Stimulated activated effector memory CD8-positive, alpha-beta T cell treated with anti-CD3 and anti-CD28 coated beads, Interleukin-12 subunit alpha, Interleukin-12 subunit beta, amount 100 ng/mL, for 72 hours (primary cell): ENCODE measurements around the gene CFAP54.

Experiments
- ATAC-seq: fragments of 150-1000 bp; cut with Tn5 transposase; 2 replicates; pipeline ENCODE4 v1.10.0; 2021
- DNase-seq, 2 donors: peaks; one replicate each; pipeline ENCODE4 v3.0.0; 2021 to 2022; ENCODE audit warnings: low spot score in 2 of 2
- H3K27ac Mint-ChIP-seq: one replicate; pipeline ENCODE4 v1.8.0; 2022; ENCODE audit warnings: mild to moderate bottlenecking, mixed read lengths
- H3K36me3 Mint-ChIP-seq: one replicate; pipeline ENCODE4 v1.8.0; 2022; ENCODE audit warnings: mild to moderate bottlenecking, mixed read lengths
- H3K4me1 Mint-ChIP-seq: one replicate; pipeline ENCODE4 v1.8.0; 2022; ENCODE audit warnings: mixed read lengths
- H3K4me3 Mint-ChIP-seq: one replicate; pipeline ENCODE4 v1.8.0; 2022; ENCODE audit warnings: mild to moderate bottlenecking, mixed read lengths
- H3K9me3 Mint-ChIP-seq: one replicate; pipeline ENCODE4 v1.8.0; 2022; ENCODE audit warnings: mixed read lengths

The CFAP54 gene

GRCh38 chr12:96878704-96879103 lies 389.3 kb downstream of the CFAP54 start:
- Mint-ChIP-seq H3K4me1 (no peaks in the 10 kb centered on the region), H3K9me3 (no peaks in the 10 kb centered on the region), H3K4me3 (no peak overlapping the region), H3K27ac (no peak overlapping the region), H3K36me3 (no peaks in the 10 kb centered on the region)
- DNase-seq, result no peak
- ATAC-seq, result no peak

- no peaks in the 10 kb centered on the region for H3K9me3 Mint-ChIP-seq
- peak; percentile 31 for ATAC-seq
- H3K36me3 Mint-ChIP-seq, result no peaks in the 10 kb centered on the region
- no peak overlapping the region for H3K4me3 Mint-ChIP-seq
- H3K4me1 Mint-ChIP-seq, result no peaks in the 10 kb centered on the region
- no peak for DNase-seq
- no peak overlapping the region for H3K27ac Mint-ChIP-seq
These were observed 389.9 kb downstream of the CFAP54 start for GRCh38 chr12:96879301-96879700.

- no peak for ATAC-seq
- Mint-ChIP-seq H3K9me3 (no peaks in the 10 kb centered on the region), H3K27ac (no peak overlapping the region), H3K36me3 (no peaks in the 10 kb centered on the region), H3K4me3 (no peak overlapping the region), H3K4me1 (no peaks in the 10 kb centered on the region)
- no peak for DNase-seq
These were observed 390.8 kb downstream of the CFAP54 start for GRCh38 chr12:96880220-96880619.

GRCh38 chr12:96881608-96882007 lies 392.2 kb downstream of the CFAP54 start:
- Mint-ChIP-seq H3K36me3 (no peaks in the 10 kb centered on the region), H3K4me1 (no peaks in the 10 kb centered on the region), H3K27ac (no peak overlapping the region), H3K9me3 (no peaks in the 10 kb centered on the region), H3K4me3 (no peak overlapping the region)
- ATAC-seq (no peak), DNase-seq (no peak)

GRCh38 chr12:96882862-96883261 lies 393.5 kb downstream of the CFAP54 start:
- peak; percentile 48 for ATAC-seq
- no peaks in the 10 kb centered on the region for H3K36me3 Mint-ChIP-seq
- no peak overlapping the region for H3K4me3 Mint-ChIP-seq
- DNase-seq, result no peak
- H3K4me1 Mint-ChIP-seq, result no peaks in the 10 kb centered on the region
- H3K9me3 Mint-ChIP-seq, result no peaks in the 10 kb centered on the region
- no peak overlapping the region for H3K27ac Mint-ChIP-seq

- Mint-ChIP-seq H3K4me1 (no peaks in the 10 kb centered on the region), H3K27ac (no peak overlapping the region), H3K4me3 (no peak overlapping the region), H3K36me3 (no peaks in the 10 kb centered on the region), H3K9me3 (no peaks in the 10 kb centered on the region)
- ATAC-seq (no peak), DNase-seq (no peak)
These were observed 394.2 kb downstream of the CFAP54 start for GRCh38 chr12:96883571-96883970.

- Mint-ChIP-seq H3K36me3 (no peaks in the 10 kb centered on the region), H3K4me3 (no peak overlapping the region), H3K27ac (no peak overlapping the region), H3K9me3 (no peaks in the 10 kb centered on the region), H3K4me1 (no peaks in the 10 kb centered on the region)
- ATAC-seq, result no peak
- DNase-seq, result no peak
These were observed 397.8 kb downstream of the CFAP54 start for GRCh38 chr12:96886998-96887677.

GRCh38 chr12:96889273-96889933 lies 400.0 kb downstream of the CFAP54 start:
- no peak overlapping the region for H3K4me3 Mint-ChIP-seq
- no peaks in the 10 kb centered on the region for H3K4me1 Mint-ChIP-seq
- no peak overlapping the region for H3K27ac Mint-ChIP-seq
- no peaks in the 10 kb centered on the region for H3K36me3 Mint-ChIP-seq
- ATAC-seq (peak; percentile 77), DNase-seq (no peak)
- H3K9me3 Mint-ChIP-seq, result no peaks in the 10 kb centered on the region

GRCh38 chr12:96890331-96890730 lies 401.0 kb downstream of the CFAP54 start:
- Mint-ChIP-seq H3K36me3 (no peaks in the 10 kb centered on the region), H3K9me3 (no peaks in the 10 kb centered on the region), H3K4me1 (no peaks in the 10 kb centered on the region), H3K27ac (no peak overlapping the region), H3K4me3 (no peak overlapping the region)
- DNase-seq, result no peak
- no peak for ATAC-seq

- no peaks in the 10 kb centered on the region for H3K36me3 Mint-ChIP-seq
- DNase-seq (no peak), ATAC-seq (no peak)
- H3K27ac Mint-ChIP-seq, result no peak overlapping the region
- no peak overlapping the region for H3K4me3 Mint-ChIP-seq
- H3K4me1 Mint-ChIP-seq, result no peaks in the 10 kb centered on the region
- H3K9me3 Mint-ChIP-seq, result no peaks in the 10 kb centered on the region
These were observed 402.7 kb downstream of the CFAP54 start for GRCh38 chr12:96892104-96892503.

GRCh38 chr12:96897421-96897820 lies 408.0 kb downstream of the CFAP54 start:
- ATAC-seq, result no peak
- DNase-seq, result no peak
- no peak overlapping the region for H3K4me3 Mint-ChIP-seq
- H3K9me3 Mint-ChIP-seq, result no peaks in the 10 kb centered on the region
- H3K4me1 Mint-ChIP-seq, result no peaks in the 10 kb centered on the region
- no peaks in the 10 kb centered on the region for H3K36me3 Mint-ChIP-seq
- no peak overlapping the region for H3K27ac Mint-ChIP-seq

- Mint-ChIP-seq H3K4me3 (no peak overlapping the region), H3K9me3 (no peaks in the 10 kb centered on the region), H3K4me1 (peaks cover 4% of the 10 kb centered on the region), H3K27ac (no peak overlapping the region), H3K36me3 (no peaks in the 10 kb centered on the region)
- no peak for ATAC-seq
- DNase-seq, result no peak
These were observed 411.8 kb downstream of the CFAP54 start for GRCh38 chr12:96901175-96901574.

GRCh38 chr12:96902076-96902475 lies 412.7 kb downstream of the CFAP54 start:
- peaks cover 11% of the 10 kb centered on the region for H3K4me1 Mint-ChIP-seq
- peaks cover 5% of the 10 kb centered on the region for H3K36me3 Mint-ChIP-seq
- H3K27ac Mint-ChIP-seq, result no peak overlapping the region
- no peak for DNase-seq
- no peak for ATAC-seq
- no peaks in the 10 kb centered on the region for H3K9me3 Mint-ChIP-seq
- H3K4me3 Mint-ChIP-seq, result no peak overlapping the region

- no peaks in the 10 kb centered on the region for H3K9me3 Mint-ChIP-seq
- ATAC-seq (no peak), DNase-seq (peak in 1 of 2 donors; percentile 55)
- H3K36me3 Mint-ChIP-seq, result peaks cover 31% of the 10 kb centered on the region
- H3K4me3 Mint-ChIP-seq, result peak overlapping the region; percentile 82
- H3K27ac Mint-ChIP-seq, result peak overlapping the region; percentile 98
- peaks cover 41% of the 10 kb centered on the region for H3K4me1 Mint-ChIP-seq
These were observed 417.1 kb downstream of the CFAP54 start for GRCh38 chr12:96906498-96906848.

- peak within 1 kb of the TSS; percentile 98 for H3K27ac Mint-ChIP-seq
- peaks cover 43% of the 10 kb centered on the region for H3K4me1 Mint-ChIP-seq
- peaks cover 31% of the 10 kb centered on the region for H3K36me3 Mint-ChIP-seq
- H3K9me3 Mint-ChIP-seq, result no peaks in the 10 kb centered on the region
- peak; percentile 78 to 94 for DNase-seq
- H3K4me3 Mint-ChIP-seq, result peak within 1 kb of the TSS; percentile 82
- peak; percentile 92 for ATAC-seq
These were observed 417.7 kb downstream of the CFAP54 start, which contains the start of gene NEDD1 for GRCh38 chr12:96906849-96907670. Gene NEDD1, plus strand, starts transcription at chr12:96907257. Its CDS starts 2,503 bp downstream, at chr12:96909760.
